Measurements from ENCODE around the gene ELP4. TPM values are rescaled to one million over a fixed set of nuclear protein-coding genes. Genes with fewer than 3 reads are reported as not detected.

ELP4 gene
- total RNA-seq, 1 donor from 2014 or later: 8.6 TPM

- H3K27ac Mint-ChIP-seq (ENCODE audit: unreplicated experiment): no peak overlapping the region
- H3K36me3 Mint-ChIP-seq (ENCODE audit: low read depth): no peaks in the 10 kb centered on the region
- H3K9me3 Mint-ChIP-seq (ENCODE audit: low read depth): no peaks in the 10 kb centered on the region
- H3K27me3 Mint-ChIP-seq (ENCODE audit: low read depth): no peaks in the 10 kb centered on the region
- no peak for DNase-seq (ENCODE audit: low spot score)
- peaks cover 9% of the 10 kb centered on the region for H3K4me1 Mint-ChIP-seq (ENCODE audit: low read depth)
- no peak overlapping the region for H3K4me3 Mint-ChIP-seq (ENCODE audit: unreplicated experiment)
- TF ChIP-seq CTCF (IDR thresholded peaks at IDR 0.05): no peak
These were observed 275.0 kb downstream of the ELP4 start for GRCh38 chr11:31784611-31785010.

GRCh38 chr11:31786996-31787685 is 277.6 kb downstream of the ELP4 start:
- TF ChIP-seq CTCF (IDR thresholded peaks at IDR 0.05): no peak
- H3K4me3 Mint-ChIP-seq (ENCODE audit: unreplicated experiment): no peak overlapping the region
- peaks cover 2% of the 10 kb centered on the region for H3K4me1 Mint-ChIP-seq (ENCODE audit: low read depth)
- DNase-seq (ENCODE audit: low spot score): no peak
- peaks cover 2% of the 10 kb centered on the region for H3K27me3 Mint-ChIP-seq (ENCODE audit: low read depth)
- H3K9me3 Mint-ChIP-seq (ENCODE audit: low read depth): no peaks in the 10 kb centered on the region
- H3K27ac Mint-ChIP-seq (ENCODE audit: unreplicated experiment): no peak overlapping the region
- H3K36me3 Mint-ChIP-seq (ENCODE audit: low read depth): no peaks in the 10 kb centered on the region

- peaks cover 2% of the 10 kb centered on the region for H3K4me1 Mint-ChIP-seq (ENCODE audit: low read depth)
- peaks cover 2% of the 10 kb centered on the region for H3K27me3 Mint-ChIP-seq (ENCODE audit: low read depth)
- no peak overlapping the region for H3K4me3 Mint-ChIP-seq (ENCODE audit: unreplicated experiment)
- no peaks in the 10 kb centered on the region for H3K9me3 Mint-ChIP-seq (ENCODE audit: low read depth)
- TF ChIP-seq CTCF (IDR thresholded peaks at IDR 0.05): no peak
- H3K36me3 Mint-ChIP-seq (ENCODE audit: low read depth): no peaks in the 10 kb centered on the region
- H3K27ac Mint-ChIP-seq (ENCODE audit: unreplicated experiment): no peak overlapping the region
- DNase-seq (ENCODE audit: low spot score): no peak
These were observed 278.5 kb downstream of the ELP4 start for GRCh38 chr11:31788085-31788484.

GRCh38 chr11:31790649-31791048 is 281.1 kb downstream of the ELP4 start:
- H3K4me1 Mint-ChIP-seq (ENCODE audit: low read depth): peaks cover 2% of the 10 kb centered on the region
- H3K4me3 Mint-ChIP-seq (ENCODE audit: unreplicated experiment): no peak overlapping the region
- TF ChIP-seq CTCF (IDR thresholded peaks at IDR 0.05): no peak
- H3K27ac Mint-ChIP-seq (ENCODE audit: unreplicated experiment): no peak overlapping the region
- no peaks in the 10 kb centered on the region for H3K36me3 Mint-ChIP-seq (ENCODE audit: low read depth)
- no peaks in the 10 kb centered on the region for H3K9me3 Mint-ChIP-seq (ENCODE audit: low read depth)
- H3K27me3 Mint-ChIP-seq (ENCODE audit: low read depth): peaks cover 11% of the 10 kb centered on the region
- DNase-seq (ENCODE audit: low spot score): no peak

- peaks cover 24% of the 10 kb centered on the region for H3K27me3 Mint-ChIP-seq (ENCODE audit: low read depth)
These were observed 282.5 kb downstream of the ELP4 start for GRCh38 chr11:31792036-31792435.

More at GRCh38 chr11:31792036-31792435, 282.5 kb downstream of the ELP4 start:
- Mint-ChIP-seq H3K4me3 (ENCODE audit: unreplicated experiment) (no peak overlapping the region), H3K27ac (ENCODE audit: unreplicated experiment) (no peak overlapping the region), H3K9me3 (ENCODE audit: low read depth) (no peaks in the 10 kb centered on the region), H3K4me1 (ENCODE audit: low read depth) (peaks cover 2% of the 10 kb centered on the region), H3K36me3 (ENCODE audit: low read depth) (peaks cover 2% of the 10 kb centered on the region)
- TF ChIP-seq CTCF (IDR thresholded peaks at IDR 0.05): no peak
- no peak for DNase-seq (ENCODE audit: low spot score)
